ENCODE measurements around the gene KIF5A. TPM values are rescaled to one million over a fixed set of nuclear protein-coding genes. Genes with fewer than 3 reads are reported as not detected.

Gene KIF5A
- total and polyA plus RNA-seq, 2 of the 13 experiments (the other 11 are each of a cell fraction or from before 2014, with no cell fraction given), result 1.6 to 11.9 TPM

GRCh38 chr12:57632073-57632957 lies 82.5 kb downstream of the KIF5A start (continued):
- no peak for TF ChIP-seq NAIF1 (CRISPR knock-in tag; IDR thresholded peaks at IDR 0.05; ENCODE audit: borderline replicate concordance)
- TF ChIP-seq, protein P1, sequence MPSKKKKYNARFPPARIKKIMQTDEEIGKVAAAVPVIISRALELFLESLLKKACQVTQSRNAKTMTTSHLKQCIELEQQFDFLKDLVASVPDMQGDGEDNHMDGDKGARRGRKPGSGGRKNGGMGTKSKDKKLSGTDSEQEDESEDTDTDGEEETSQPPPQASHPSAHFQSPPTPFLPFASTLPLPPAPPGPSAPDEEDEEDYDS (CRISPR knock-in tag; IDR thresholded peaks at IDR 0.05), result no peak
- TF ChIP-seq, protein P2, sequence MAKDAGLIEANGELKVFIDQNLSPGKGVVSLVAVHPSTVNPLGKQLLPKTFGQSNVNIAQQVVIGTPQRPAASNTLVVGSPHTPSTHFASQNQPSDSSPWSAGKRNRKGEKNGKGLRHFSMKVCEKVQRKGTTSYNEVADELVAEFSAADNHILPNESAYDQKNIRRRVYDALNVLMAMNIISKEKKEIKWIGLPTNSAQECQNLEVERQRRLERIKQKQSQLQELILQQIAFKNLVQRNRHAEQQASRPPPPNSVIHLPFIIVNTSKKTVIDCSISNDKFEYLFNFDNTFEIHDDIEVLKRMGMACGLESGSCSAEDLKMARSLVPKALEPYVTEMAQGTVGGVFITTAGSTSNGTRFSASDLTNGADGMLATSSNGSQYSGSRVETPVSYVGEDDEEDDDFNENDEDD (CRISPR knock-in tag; IDR thresholded peaks at IDR 0.05; ENCODE audit: borderline replicate concordance), result no peak
- no peak for TF ChIP-seq GATAD1 (CRISPR knock-in tag; IDR thresholded peaks at IDR 0.05)
- TF ChIP-seq RERE (CRISPR knock-in tag; IDR thresholded peaks at IDR 0.05; ENCODE audit: low read depth), result no peak
- TF ChIP-seq, protein P3, sequence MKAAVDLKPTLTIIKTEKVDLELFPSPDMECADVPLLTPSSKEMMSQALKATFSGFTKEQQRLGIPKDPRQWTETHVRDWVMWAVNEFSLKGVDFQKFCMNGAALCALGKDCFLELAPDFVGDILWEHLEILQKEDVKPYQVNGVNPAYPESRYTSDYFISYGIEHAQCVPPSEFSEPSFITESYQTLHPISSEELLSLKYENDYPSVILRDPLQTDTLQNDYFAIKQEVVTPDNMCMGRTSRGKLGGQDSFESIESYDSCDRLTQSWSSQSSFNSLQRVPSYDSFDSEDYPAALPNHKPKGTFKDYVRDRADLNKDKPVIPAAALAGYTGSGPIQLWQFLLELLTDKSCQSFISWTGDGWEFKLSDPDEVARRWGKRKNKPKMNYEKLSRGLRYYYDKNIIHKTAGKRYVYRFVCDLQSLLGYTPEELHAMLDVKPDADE (CRISPR knock-in tag; IDR thresholded peaks at IDR 0.05), result peak; percentile 26; the same call in 1 of the 2 replicates
- TF ChIP-seq SALL2 (CRISPR knock-in tag; IDR thresholded peaks at IDR 0.05), result no peak
- TF ChIP-seq NFE2L1 (CRISPR knock-in tag; IDR thresholded peaks at IDR 0.05; ENCODE audit: borderline replicate concordance), result 0 out of 2 replicates have a peak, but pooled peaks have one; percentile 65
- TF ChIP-seq PHF20 (CRISPR knock-in tag; IDR thresholded peaks at IDR 0.05), result 0 out of 2 replicates have a peak, but pooled peaks have one; percentile 12
- TF ChIP-seq ARNT2 (CRISPR knock-in tag; IDR thresholded peaks at IDR 0.05; ENCODE audit: low read depth), result no peak
- TF ChIP-seq ZNF784 (CRISPR knock-in tag; IDR thresholded peaks at IDR 0.05; ENCODE audit: borderline replicate concordance), result no peak
- no peak for TF ChIP-seq GRHL1 (CRISPR knock-in tag; conservative IDR thresholded peaks at IDR 0.05)
- peak; percentile 81 for TF ChIP-seq HNRNPK (IDR thresholded peaks at IDR 0.05; ENCODE audit: low read depth, low read length, poor library complexity, severe bottlenecking)
- TF ChIP-seq SIX4 (CRISPR knock-in tag; IDR thresholded peaks at IDR 0.05), result no peak
